K562 (cell line): ENCODE measurements around the gene CACNA1I. TPM values are rescaled to one million over a fixed set of nuclear protein-coding genes. Genes with fewer than 3 reads are reported as not detected.

ENCODE experiments used
- ATAC-seq: fragments of 200-7000 bp; cut with Tn5 transposase; 3 replicates; pipeline ENCODE4 v1.9.1; 2020; ENCODE audit warnings: moderate library complexity
- BruUV-seq: library from RNA; stranded (reverse); fragments of 400-500 nt; replicated peaks from 2 replicates; lab custom pipeline; 2021; lab: Mats Ljungman, UMichigan
- CTCF ChIA-PET: fragments of 300-600 bp; formaldehyde crosslinking; extraction: SDS; loops from one replicate; lab custom pipeline; 2021; ENCODE audit warnings: low intra/inter-chr PET ratio; lab: Yijun Ruan, JAX
- POLR2A ChIA-PET: fragments of 300-600, 350-650 bp; sonication (Branson Sonifier 250); formaldehyde crosslinking; extraction: SDS; loops from one replicate; lab custom pipeline; 2021; ENCODE audit warnings: antibody characterized with exemption, inconsistent platforms; lab: Yijun Ruan, JAX
- DNase-seq, 4 experiments: peaks; one replicate each; pipeline versions ENCODE4 v3.0.0 to v3.0.0-alpha.2; 2011 to 2018; ENCODE audit warnings: low spot score in 3 of 4, mixed read lengths in 3 of 4; ENCODE audit errors: extremely low read depth in 1 of 4
- FAIRE-seq: peaks from 2 replicates; lab custom pipeline; 2011; peaks lifted over from hg19 to GRCh38; lab: Jason Lieb, UNC
- H2AFZ ChIP-seq: 2 replicates; pipeline ENCODE4 v1.6.0; 2011; ENCODE audit warnings: low read depth, low read length, control low read depth, inconsistent platforms
- H3K27ac ChIP-seq: fragments of 200-600 bp; 3 replicates; pipeline ENCODE4 v1.8.0; 2011; ENCODE audit warnings: low read depth, mild to moderate bottlenecking, control low read depth, inconsistent platforms, low read length, moderate library complexity, mixed read lengths; ENCODE audit errors: extremely low read depth
- H3K27me3 ChIP-seq, 2 experiments: fragments of 300-600 bp in 1 of 2; 2 replicates in 1 of 2; 3 replicates in 1 of 2; pipeline versions ENCODE4 v1.6.0 to v1.8.0; 2011; ENCODE audit warnings: inconsistent platforms in 2 of 2, low read length in 2 of 2, mild to moderate bottlenecking in 1 of 2, mixed read lengths in 1 of 2, moderate library complexity in 1 of 2; ENCODE audit not compliant: control insufficient read depth in 2 of 2, insufficient read depth in 2 of 2
- H3K36me3 ChIP-seq: fragments of 300-600 bp; 3 replicates; pipeline ENCODE4 v1.8.0; 2011; ENCODE audit warnings: mild to moderate bottlenecking, low read length, inconsistent platforms; ENCODE audit not compliant: control insufficient read depth, insufficient read depth
- H3K4me1 ChIP-seq, 2 experiments: fragments of 200-600 bp in 1 of 2; replicated peaks in 1 of 2; 2 replicates in 1 of 2; 3 replicates in 1 of 2; pipeline versions ENCODE4 v1.5.1 to v1.8.0; 2011; ENCODE audit warnings: inconsistent platforms in 2 of 2, low read length in 2 of 2, mild to moderate bottlenecking in 1 of 2, mixed read lengths in 1 of 2, moderate library complexity in 1 of 2; ENCODE audit not compliant: control insufficient read depth in 2 of 2, insufficient read depth in 2 of 2
- H3K4me2 ChIP-seq: 2 replicates; pipeline ENCODE4 v1.6.1; 2011; ENCODE audit warnings: low read length, control low read depth, inconsistent platforms, mixed read lengths; ENCODE audit not compliant: insufficient read depth
- H3K4me3 ChIP-seq: fragments of 200-600 bp; sonication (generic), shearing (Covaris generic); 2 replicates; pipeline ENCODE4 v1.5.1; 2016; ENCODE audit warnings: control low read depth, inconsistent platforms
- H3K79me2 ChIP-seq: fragments of 200-600 bp; 3 replicates; pipeline ENCODE4 v1.8.0; 2011; ENCODE audit warnings: low read length, inconsistent platforms; ENCODE audit not compliant: control insufficient read depth, insufficient read depth
- H3K9ac ChIP-seq, 2 experiments: 2 replicates each; pipeline versions ENCODE4 v1.6.0 to v1.6.1; 2011; ENCODE audit warnings: low read depth in 2 of 2, low read length in 2 of 2, control low read depth in 1 of 2, inconsistent platforms in 1 of 2, mild to moderate bottlenecking in 1 of 2, mixed read lengths in 1 of 2; ENCODE audit not compliant: insufficient read depth in 1 of 2
- H3K9me1 ChIP-seq: one replicate; pipeline ENCODE4 v1.6.0; 2011; ENCODE audit warnings: inconsistent platforms, mild to moderate bottlenecking, low read length, moderate library complexity; ENCODE audit not compliant: control insufficient read depth, insufficient read depth
- H3K9me3 ChIP-seq: replicated peaks from 2 replicates; pipeline ENCODE4 v1.5.1; 2011; ENCODE audit warnings: low read depth, low read length, inconsistent platforms; ENCODE audit not compliant: control insufficient read depth, insufficient read depth
- H4K20me1 ChIP-seq: replicated peaks from 2 replicates; pipeline ENCODE4 v1.6.1; 2011; ENCODE audit warnings: low read length, inconsistent platforms, mixed read lengths; ENCODE audit not compliant: control insufficient read depth, insufficient read depth
- ADNP ChIP-seq: fragments of 200-800 bp; sonication (Bioruptor generic); IDR thresholded peaks from 2 replicates; pipeline ENCODE4 v1.6.1; 2016; ENCODE audit warnings: missing genetic modification characterization, missing compliant biosample characterization
- BCOR ChIP-seq: fragments of 450-650 bp; IDR thresholded peaks from 2 replicates; pipeline ENCODE4 v1.6.1; 2016
- EP400 ChIP-seq: fragments of 450-650 bp; IDR thresholded peaks from 2 replicates; pipeline ENCODE4 v1.6.1; 2017; ENCODE audit warnings: antibody characterized with exemption, mild to moderate bottlenecking, moderate library complexity
- KDM1A ChIP-seq, 2 experiments: fragments of 450-650 bp; IDR thresholded peaks; 2 replicates each; pipeline ENCODE4 v1.6.1; 2016; ENCODE audit warnings: mild to moderate bottlenecking in 2 of 2
- KDM2B ChIP-seq: fragments of 250-450 bp; sonication (Bioruptor Pico); IDR thresholded peaks from 2 replicates; pipeline ENCODE4 v1.8.0; 2021; ENCODE audit warnings: mild to moderate bottlenecking, moderate library complexity
- POLR3A ChIP-seq: IDR thresholded peaks from 2 replicates; pipeline ENCODE4 v1.6.1; 2011; ENCODE audit warnings: borderline replicate concordance, mild to moderate bottlenecking, moderate library complexity; ENCODE audit not compliant: insufficient read length, insufficient read depth; ENCODE audit errors: extremely low read depth
- RBM25 ChIP-seq: fragments of 200-400 bp; formaldehyde crosslinking; IDR thresholded peaks from 2 replicates; pipeline ENCODE4 v1.6.1; 2018; ENCODE audit warnings: low read length, low read depth, moderate library complexity; ENCODE audit not compliant: severe bottlenecking
- RCOR1 ChIP-seq, 2 experiments: IDR thresholded peaks; 2 replicates each; pipeline ENCODE4 v1.6.1; 2012; ENCODE audit warnings: low read depth in 2 of 2, low read length in 2 of 2, borderline replicate concordance in 1 of 2, improper control_type of control experiment in 1 of 2
- RNF2 ChIP-seq: sonication (generic); IDR thresholded peaks from 2 replicates; pipeline ENCODE4 v1.6.1; 2016
- RUNX1 ChIP-seq: sonication (generic); IDR thresholded peaks from 2 replicates; pipeline ENCODE4 v1.6.1; 2016; ENCODE audit warnings: antibody characterized with exemption, low read depth
- SMARCA5 ChIP-seq: fragments of 450-650 bp; IDR thresholded peaks from 2 replicates; pipeline ENCODE4 v1.6.1; 2016
- WGBS: fragments of 100-300 bp; shearing (Covaris generic); methylation state at CpG from one replicate; pipeline ENCODE4 v1.1.6; 2016; ENCODE audit warnings: low coverage, mixed read lengths; ENCODE audit not compliant: insufficient coverage; ENCODE audit errors: missing lambda C conversion rate; 5-methylcytosine and 5-hydroxymethylcytosine counted together
- in situ Hi-C: fragments of 300-500 bp; cut with MboI; formaldehyde crosslinking; loops from 4 replicates; pipeline ENCODE4 v1.15.0; 2018; ENCODE audit warnings: inconsistent platforms, mixed read lengths
- intact Hi-C: fragments of 100-400 bp; cut with micrococcal nuclease; formaldehyde crosslinking; loops from 2 replicates; pipeline ENCODE4 v1.14.2; 2022
- polyA plus RNA-seq, 8 experiments: library from polyadenylated mRNA; depleted of rRNA in 4 of 8; stranded (reverse) in 5 of 8; unstranded in 3 of 8; fragments of >200 nt; fragmentation: Nextera tagmentation in 2 of 8; fragmentation: Illumina TruSeq in 1 of 8; extraction: Ambion mirVana in 2 of 8; extraction: Trizol in 1 of 8; gene quantifications; 2 replicates each; pipeline versions ENCODE4 v1.2.1 to v1.2.3, GENCODE V29; 2011 to 2014; ENCODE audit warnings: inconsistent platforms in 1 of 8, missing spikeins in 1 of 8
- total RNA-seq, 7 experiments: library from RNA; depleted of rRNA in 6 of 7; stranded (reverse); fragments of >200 nt in 6 of 7; fragmentation: Illumina TruSeq in 2 of 7; extraction: Trizol in 2 of 7; gene quantifications; 2 replicates each; pipeline versions ENCODE4 v1.2.1 to v1.2.3, GENCODE V29; 2011 to 2021; ENCODE audit warnings: low replicate concordance in 1 of 7
- TF ChIP-seq, protein P1 (sequence below), 2 experiments: fragments of 450-650 bp in 1 of 2; sonication (generic) in 1 of 2; formaldehyde crosslinking; conservative IDR thresholded peaks; 2 replicates each; pipeline versions ENCODE4 v1.4.0 to v1.8.1; 2020 to 2022; ENCODE audit warnings: mild to moderate bottlenecking in 1 of 2, missing genetic modification reagents in 1 of 2
- TF ChIP-seq, protein P2 (sequence below): fragments of 250-450 bp; sonication (Bioruptor Pico); IDR thresholded peaks from 2 replicates; pipeline ENCODE4 v1.4.0; 2020
- TF ChIP-seq, protein P3 (sequence below): fragments of 250-450 bp; sonication (Bioruptor Pico); IDR thresholded peaks from 2 replicates; pipeline ENCODE4 v1.5.0; 2020; ENCODE audit warnings: mild to moderate bottlenecking

CACNA1I gene
- total and polyA plus RNA-seq, 9 of the 15 experiments (the other 6 are each of a cell fraction or from before 2014, with no cell fraction given): 0.01 to 0.79 (median 0.32) TPM; not detected in 1

DNA sequence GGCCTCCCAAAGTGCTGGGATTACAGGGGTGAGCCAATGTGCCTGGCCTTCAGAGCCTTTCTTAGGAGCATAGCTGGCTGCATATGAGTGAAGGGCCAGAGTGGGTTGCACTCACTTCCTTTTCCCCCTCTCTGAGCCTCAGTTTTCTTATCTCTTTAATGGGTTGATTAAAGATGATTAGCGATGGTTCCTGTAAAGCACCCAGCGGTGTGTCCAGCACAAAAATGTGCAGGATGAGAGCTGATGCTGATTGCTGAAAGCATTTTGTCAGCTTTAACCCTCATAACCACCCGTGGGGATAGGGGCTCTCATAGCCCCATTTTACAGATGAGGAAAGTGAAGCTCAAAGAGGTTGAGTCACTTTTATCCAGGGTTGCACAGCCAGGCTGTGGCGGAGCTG is 5.5 kb downstream of the CACNA1I start:
- ChIA-PET CTCF (no interaction called here), POLR2A (interaction anchor here (0.7 to 1.1 kb wide), 2 partner anchors 146 to 375 kb away, joined by 3 to 5 read pairs; no protein-coding TSS in a partner anchor)
- no peaks in the 10 kb centered on the region for H3K9me1 ChIP-seq
- no peaks in the 10 kb centered on the region for H3K9me3 ChIP-seq
- no peaks in the 10 kb centered on the region for H3K27me3 ChIP-seq
- no TSS peak for BruUV-seq
- H3K9ac ChIP-seq: no peak overlapping the region
- H3K4me1 ChIP-seq: peaks cover 12 to 23% of the 10 kb centered on the region in 2 experiments; a peak in 4 of 5 replicates
- H3K27ac ChIP-seq: no peak overlapping the region
- no peak for DNase-seq
- no peak for FAIRE-seq
- H3K4me3 ChIP-seq: no peak overlapping the region
- H3K36me3 ChIP-seq: no peaks in the 10 kb centered on the region
- no peaks in the 10 kb centered on the region for H4K20me1 ChIP-seq
- TF ChIP-seq KDM1A (IDR thresholded peaks at IDR 0.05): peak; percentile 47 to 58; a peak in 3 of 4 replicates
- no peak for TF ChIP-seq EP400
- TF ChIP-seq RCOR1 (IDR thresholded peaks at IDR 0.05; ENCODE audit: borderline replicate concordance in 1 of 2, low read depth in 2 of 2, low read length in 2 of 2): 0 out of 4 replicates have a peak, but pooled peaks of 1 of the 2 experiments have one; percentile 5
- no peak for TF ChIP-seq RNF2
- TF ChIP-seq POLR3A: no peak
- peak; percentile 85 for TF ChIP-seq ADNP (tag)
- peak; percentile 81 for TF ChIP-seq RBM25
- TF ChIP-seq, protein P1, sequence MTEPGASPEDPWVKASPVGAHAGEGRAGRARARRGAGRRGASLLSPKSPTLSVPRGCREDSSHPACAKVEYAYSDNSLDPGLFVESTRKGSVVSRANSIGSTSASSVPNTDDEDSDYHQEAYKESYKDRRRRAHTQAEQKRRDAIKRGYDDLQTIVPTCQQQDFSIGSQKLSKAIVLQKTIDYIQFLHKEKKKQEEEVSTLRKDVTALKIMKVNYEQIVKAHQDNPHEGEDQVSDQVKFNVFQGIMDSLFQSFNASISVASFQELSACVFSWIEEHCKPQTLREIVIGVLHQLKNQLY (CRISPR knock-in tag; conservative IDR thresholded peaks at IDR 0.05): no peak
- TF ChIP-seq KDM2B: no peak
- peak; percentile 90 for TF ChIP-seq BCOR
- TF ChIP-seq SMARCA5: 0 out of 2 replicates have a peak, but pooled peaks have one; percentile 24
- TF ChIP-seq, protein P2, sequence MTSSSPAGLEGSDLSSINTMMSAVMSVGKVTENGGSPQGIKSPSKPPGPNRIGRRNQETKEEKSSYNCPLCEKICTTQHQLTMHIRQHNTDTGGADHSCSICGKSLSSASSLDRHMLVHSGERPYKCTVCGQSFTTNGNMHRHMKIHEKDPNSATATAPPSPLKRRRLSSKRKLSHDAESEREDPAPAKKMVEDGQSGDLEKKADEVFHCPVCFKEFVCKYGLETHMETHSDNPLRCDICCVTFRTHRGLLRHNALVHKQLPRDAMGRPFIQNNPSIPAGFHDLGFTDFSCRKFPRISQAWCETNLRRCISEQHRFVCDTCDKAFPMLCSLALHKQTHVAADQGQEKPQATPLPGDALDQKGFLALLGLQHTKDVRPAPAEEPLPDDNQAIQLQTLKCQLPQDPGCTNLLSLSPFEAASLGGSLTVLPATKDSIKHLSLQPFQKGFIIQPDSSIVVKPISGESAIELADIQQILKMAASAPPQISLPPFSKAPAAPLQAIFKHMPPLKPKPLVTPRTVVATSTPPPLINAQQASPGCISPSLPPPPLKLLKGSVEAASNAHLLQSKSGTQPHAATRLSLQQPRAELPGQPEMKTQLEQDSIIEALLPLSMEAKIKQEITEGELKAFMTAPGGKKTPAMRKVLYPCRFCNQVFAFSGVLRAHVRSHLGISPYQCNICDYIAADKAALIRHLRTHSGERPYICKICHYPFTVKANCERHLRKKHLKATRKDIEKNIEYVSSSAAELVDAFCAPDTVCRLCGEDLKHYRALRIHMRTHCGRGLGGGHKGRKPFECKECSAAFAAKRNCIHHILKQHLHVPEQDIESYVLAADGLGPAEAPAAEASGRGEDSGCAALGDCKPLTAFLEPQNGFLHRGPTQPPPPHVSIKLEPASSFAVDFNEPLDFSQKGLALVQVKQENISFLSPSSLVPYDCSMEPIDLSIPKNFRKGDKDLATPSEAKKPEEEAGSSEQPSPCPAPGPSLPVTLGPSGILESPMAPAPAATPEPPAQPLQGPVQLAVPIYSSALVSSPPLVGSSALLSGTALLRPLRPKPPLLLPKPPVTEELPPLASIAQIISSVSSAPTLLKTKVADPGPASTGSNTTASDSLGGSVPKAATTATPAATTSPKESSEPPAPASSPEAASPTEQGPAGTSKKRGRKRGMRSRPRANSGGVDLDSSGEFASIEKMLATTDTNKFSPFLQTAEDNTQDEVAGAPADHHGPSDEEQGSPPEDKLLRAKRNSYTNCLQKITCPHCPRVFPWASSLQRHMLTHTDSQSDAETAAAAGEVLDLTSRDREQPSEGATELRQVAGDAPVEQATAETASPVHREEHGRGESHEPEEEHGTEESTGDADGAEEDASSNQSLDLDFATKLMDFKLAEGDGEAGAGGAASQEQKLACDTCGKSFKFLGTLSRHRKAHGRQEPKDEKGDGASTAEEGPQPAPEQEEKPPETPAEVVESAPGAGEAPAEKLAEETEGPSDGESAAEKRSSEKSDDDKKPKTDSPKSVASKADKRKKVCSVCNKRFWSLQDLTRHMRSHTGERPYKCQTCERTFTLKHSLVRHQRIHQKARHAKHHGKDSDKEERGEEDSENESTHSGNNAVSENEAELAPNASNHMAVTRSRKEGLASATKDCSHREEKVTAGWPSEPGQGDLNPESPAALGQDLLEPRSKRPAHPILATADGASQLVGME (CRISPR knock-in tag): no peak
- TF ChIP-seq, protein P3, sequence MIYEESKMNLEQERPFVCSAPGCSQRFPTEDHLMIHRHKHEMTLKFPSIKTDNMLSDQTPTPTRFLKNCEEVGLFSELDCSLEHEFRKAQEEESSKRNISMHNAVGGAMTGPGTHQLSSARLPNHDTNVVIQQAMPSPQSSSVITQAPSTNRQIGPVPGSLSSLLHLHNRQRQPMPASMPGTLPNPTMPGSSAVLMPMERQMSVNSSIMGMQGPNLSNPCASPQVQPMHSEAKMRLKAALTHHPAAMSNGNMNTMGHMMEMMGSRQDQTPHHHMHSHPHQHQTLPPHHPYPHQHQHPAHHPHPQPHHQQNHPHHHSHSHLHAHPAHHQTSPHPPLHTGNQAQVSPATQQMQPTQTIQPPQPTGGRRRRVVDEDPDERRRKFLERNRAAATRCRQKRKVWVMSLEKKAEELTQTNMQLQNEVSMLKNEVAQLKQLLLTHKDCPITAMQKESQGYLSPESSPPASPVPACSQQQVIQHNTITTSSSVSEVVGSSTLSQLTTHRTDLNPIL (CRISPR knock-in tag): no peak
- no peak for TF ChIP-seq RUNX1
- 78% methylated on average over 4 of the region's 4 CpGs for WGBS
- no peaks in the 10 kb centered on the region for H3K79me2 ChIP-seq
- no peak overlapping the region for H3K4me2 ChIP-seq
- in situ Hi-C loops: no loop called here
- no peak for ATAC-seq
- no peak overlapping the region for H2AFZ ChIP-seq
- intact Hi-C loops: no loop called here
